ENCODE data around the gene CRYL1. TPM values are rescaled to one million over a fixed set of nuclear protein-coding genes. Genes with fewer than 3 reads are reported as not detected.

The CRYL1 gene
- total and polyA plus RNA-seq, 2 of the 4 experiments (the other 2 are of a cell fraction) = 11.7 to 16.4 TPM

DNA sequence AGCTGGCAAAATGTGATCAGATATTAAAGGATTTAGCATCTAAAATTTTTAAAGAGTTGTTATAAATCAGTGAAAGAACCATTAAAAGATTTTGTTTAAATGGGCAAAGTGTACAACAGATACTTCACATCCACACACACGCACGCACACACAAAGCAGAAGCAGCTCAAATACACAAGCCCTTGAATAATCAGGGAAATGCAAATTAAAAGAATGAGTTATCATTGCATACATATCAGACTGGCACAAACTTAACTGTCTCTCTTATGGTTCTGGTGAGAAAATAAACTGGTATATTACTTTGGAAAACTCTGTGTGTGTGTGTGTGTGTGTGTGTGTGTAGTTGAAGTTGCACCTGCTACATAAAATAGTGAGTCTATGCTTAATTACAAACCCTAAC, 59.3 kb downstream of the CRYL1 start:
- ATAC-seq (ENCODE audit: low read depth) = no peak
- Histone ChIP-seq H3K18ac (ENCODE audit: low read depth, low read length) (no peak overlapping the region), H3K27me3 (ENCODE audit: control insufficient read depth, insufficient read depth, low read length) (no peaks in the 10 kb centered on the region), H3K4me1 (ENCODE audit: control insufficient read depth, insufficient read depth, low read length) (peaks cover 5% of the 10 kb centered on the region; the same call in 1 of the 2 replicates), H3K4me2 (ENCODE audit: low read depth, low read length) (no peak overlapping the region), H4K20me1 (ENCODE audit: insufficient read depth, low read length) (no peaks in the 10 kb centered on the region), H3K27ac (ENCODE audit: insufficient read depth, low read length) (no peak overlapping the region), H3K79me1 (ENCODE audit: low read depth in 1 of 2, low read length in 2 of 2) (no peaks in the 10 kb centered on the region), H3K4ac (ENCODE audit: low read depth, low read length) (no peak overlapping the region), H3K4me3 (ENCODE audit: insufficient read depth, low read depth, low read length) (no peak overlapping the region), H3K36me3 (ENCODE audit: control insufficient read depth, insufficient read depth, low read length) (no peaks in the 10 kb centered on the region), H2AK9ac (replicated peaks; ENCODE audit: low read depth, low read length, poor library complexity) (no peak overlapping the region), H3K14ac (replicated peaks; ENCODE audit: low read depth, low read length) (no peak overlapping the region), H2AFZ (replicated peaks; ENCODE audit: low read length, poor library complexity) (no peak overlapping the region), H2AK5ac (ENCODE audit: low read depth, low read length) (no peak overlapping the region), H2BK5ac (ENCODE audit: low read depth, low read length, poor library complexity, severe bottlenecking) (no peak overlapping the region), H2BK20ac (ENCODE audit: low read depth, low read length) (no peak overlapping the region), H4K5ac (ENCODE audit: low read depth, low read length) (no peak overlapping the region), H3K9me1 (ENCODE audit: insufficient read depth, low read length) (peaks cover 6% of the 10 kb centered on the region), H4K91ac (ENCODE audit: insufficient read depth, low read depth, low read length) (no peak overlapping the region), H3K56ac (ENCODE audit: extremely low read depth, insufficient read depth, low read length) (no peak overlapping the region), H3K9me3 (ENCODE audit: control insufficient read depth, insufficient read depth, low read length) (no peaks in the 10 kb centered on the region), H3K9ac (ENCODE audit: low read depth, low read length) (no peak overlapping the region), H3K23ac (ENCODE audit: low read depth, low read length) (no peak overlapping the region), H4K8ac (ENCODE audit: low read depth in 2 of 2, low read length in 2 of 2) (no peak overlapping the region), H2BK120ac (ENCODE audit: low read depth, low read length) (no peak overlapping the region), H2BK15ac (ENCODE audit: low read depth, low read length) (no peak overlapping the region)
- in situ Hi-C loops (cut with MboI; ENCODE audit: low sequenced_read_pairs) = no loop called here
- CTCF ChIA-PET = no interaction called here
- TF ChIP-seq BHLHE40 (IDR thresholded peaks at IDR 0.05; ENCODE audit: low read depth, low read length) = no peak
- no peak for TF ChIP-seq SMC3 (IDR thresholded peaks at IDR 0.05; ENCODE audit: low read depth, low read length)
- no peak for TF ChIP-seq FOS (IDR thresholded peaks at IDR 0.05; ENCODE audit: low read depth, low read length)
- TF ChIP-seq CTCF (conservative IDR thresholded peaks at IDR 0.05; ENCODE audit: low read depth, low read length) = no peak
- no peak for TF ChIP-seq POLR2A (IDR thresholded peaks at IDR 0.05; ENCODE audit: low read depth, low read length)
- no peak for TF ChIP-seq RFX5 (IDR thresholded peaks at IDR 0.05; ENCODE audit: low read depth, low read length)
- no peak for TF ChIP-seq MAZ (IDR thresholded peaks at IDR 0.05; ENCODE audit: borderline replicate concordance, low read depth, low read length)
- TF ChIP-seq MXI1 (IDR thresholded peaks at IDR 0.05; ENCODE audit: borderline replicate concordance, low read depth, low read length) = no peak
- no peak for TF ChIP-seq RAD21 (IDR thresholded peaks at IDR 0.05; ENCODE audit: low read length)
- TF ChIP-seq RCOR1 (IDR thresholded peaks at IDR 0.05; ENCODE audit: insufficient replicate concordance, low read length) = no peak
- no peak for TF ChIP-seq USF2 (IDR thresholded peaks at IDR 0.05; ENCODE audit: low read depth, low read length)
- TF ChIP-seq, protein P1, sequence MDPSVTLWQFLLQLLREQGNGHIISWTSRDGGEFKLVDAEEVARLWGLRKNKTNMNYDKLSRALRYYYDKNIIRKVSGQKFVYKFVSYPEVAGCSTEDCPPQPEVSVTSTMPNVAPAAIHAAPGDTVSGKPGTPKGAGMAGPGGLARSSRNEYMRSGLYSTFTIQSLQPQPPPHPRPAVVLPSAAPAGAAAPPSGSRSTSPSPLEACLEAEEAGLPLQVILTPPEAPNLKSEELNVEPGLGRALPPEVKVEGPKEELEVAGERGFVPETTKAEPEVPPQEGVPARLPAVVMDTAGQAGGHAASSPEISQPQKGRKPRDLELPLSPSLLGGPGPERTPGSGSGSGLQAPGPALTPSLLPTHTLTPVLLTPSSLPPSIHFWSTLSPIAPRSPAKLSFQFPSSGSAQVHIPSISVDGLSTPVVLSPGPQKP (IDR thresholded peaks at IDR 0.05; ENCODE audit: borderline replicate concordance, low read depth, low read length) = no peak
- TF ChIP-seq CHD1 (IDR thresholded peaks at IDR 0.05; ENCODE audit: low read depth, low read length) = no peak
- no peak for TF ChIP-seq MAFK (IDR thresholded peaks at IDR 0.05; ENCODE audit: low read depth, low read length)
- TF ChIP-seq CEBPB (IDR thresholded peaks at IDR 0.05; ENCODE audit: low read depth, low read length) = no peak
- TF ChIP-seq NFE2L2 (IDR thresholded peaks at IDR 0.05; ENCODE audit: low read depth, low read length) = no peak
- intact Hi-C loops (cut with micrococcal nuclease) = loop anchor here (10.0 kb wide), 1 partner anchor 112 kb away; no protein-coding TSS in a partner anchor
- no CpG with 5 or more reads among the region's 2 CpGs for WGBS, 2 experiments (ENCODE audit: extremely low coverage in 2 of 2, insufficient read length in 1 of 2)
- no peak for DNase-seq
- BruUV-seq (replicated peaks) = no TSS peak
- dilution Hi-C loops (cut with HindIII; ENCODE audit: low sequenced_read_pairs, unreplicated experiment) = no loop called here
- POLR2A ChIA-PET (ENCODE audit: unreplicated experiment) = no interaction called here
